ENCODE measurements around the gene GRM8. TPM values are rescaled to one million over a fixed set of nuclear protein-coding genes. Genes with fewer than 3 reads are reported as not detected.

The GRM8 gene
- total and polyA plus RNA-seq, 2 donors from 2014 or later, result 3.2 TPM; not detected in 1

GRCh38 chr7:126453104-126453503 lies 799.6 kb downstream of the GRM8 start:
- Histone ChIP-seq H3K4me3 (ENCODE audit: low read length in 3 of 3) (no peak overlapping the region), H3K9ac (ENCODE audit: low read length in 3 of 3) (no peak overlapping the region), H3K27ac (ENCODE audit: low read depth in 2 of 2, low read length in 2 of 2) (no peak overlapping the region), H3K9me3 (ENCODE audit: control insufficient read depth in 2 of 3, insufficient read depth in 1 of 3, low read length in 3 of 3) (no peaks in the 10 kb centered on the region), H3K36me3 (ENCODE audit: control insufficient read depth in 2 of 3, insufficient read depth in 3 of 3, low read length in 3 of 3) (no peaks in the 10 kb centered on the region), H3K4me1 (ENCODE audit: control insufficient read depth in 2 of 3, insufficient read depth in 2 of 3, low read depth in 1 of 3, low read length in 3 of 3) (no peaks in the 10 kb centered on the region), H3K27me3 (ENCODE audit: control insufficient read depth, insufficient read depth, low read length) (no peaks in the 10 kb centered on the region)
- FAIRE-seq, result no peak
- TF ChIP-seq CTCF (IDR thresholded peaks at IDR 0.05; ENCODE audit: borderline replicate concordance, extremely low read depth, insufficient read depth), result no peak
- DNase-seq, result peak in 1 of 5 donors; percentile 10
- intact Hi-C loops (cut with DNase I), result no loop called here

DNA sequence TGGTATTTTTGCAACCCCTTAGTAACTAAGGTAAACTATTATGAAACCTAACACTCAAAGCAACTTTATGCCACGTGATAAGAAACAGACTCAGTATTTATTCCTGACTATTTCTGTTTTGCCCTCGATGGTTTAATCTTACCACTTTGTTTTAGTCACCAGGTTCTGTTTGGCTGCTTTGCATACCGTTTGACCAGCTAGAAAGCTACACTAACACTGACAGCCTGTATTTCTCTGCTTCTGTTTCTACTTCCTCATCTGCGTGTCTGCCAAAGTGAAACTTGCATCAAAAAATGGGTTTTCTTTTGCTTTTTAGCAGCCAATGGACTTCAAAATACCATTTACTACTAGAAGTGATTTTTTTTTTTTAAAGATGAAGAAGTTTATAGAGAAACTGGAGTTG lies 802.5 kb downstream of the GRM8 start:
- H3K4me1 ChIP-seq (ENCODE audit: control insufficient read depth in 2 of 3, insufficient read depth in 2 of 3, low read depth in 1 of 3, low read length in 3 of 3), result no peaks in the 10 kb centered on the region
- no peak overlapping the region for H3K27ac ChIP-seq (ENCODE audit: low read depth in 2 of 2, low read length in 2 of 2)
- no peak overlapping the region for H3K9ac ChIP-seq (ENCODE audit: low read length in 3 of 3)
- no peaks in the 10 kb centered on the region for H3K27me3 ChIP-seq (ENCODE audit: control insufficient read depth, insufficient read depth, low read length)
- no peaks in the 10 kb centered on the region for H3K36me3 ChIP-seq (ENCODE audit: control insufficient read depth in 2 of 3, insufficient read depth in 3 of 3, low read length in 3 of 3)
- no peak for DNase-seq
- no peak overlapping the region for H3K4me3 ChIP-seq (ENCODE audit: low read length in 3 of 3)
- FAIRE-seq, result no peak
- H3K9me3 ChIP-seq (ENCODE audit: control insufficient read depth in 2 of 3, insufficient read depth in 1 of 3, low read length in 3 of 3), result no peaks in the 10 kb centered on the region
- intact Hi-C loops (cut with DNase I), result no loop called here
- no peak for TF ChIP-seq CTCF (IDR thresholded peaks at IDR 0.05; ENCODE audit: borderline replicate concordance, extremely low read depth, insufficient read depth)

DNA sequence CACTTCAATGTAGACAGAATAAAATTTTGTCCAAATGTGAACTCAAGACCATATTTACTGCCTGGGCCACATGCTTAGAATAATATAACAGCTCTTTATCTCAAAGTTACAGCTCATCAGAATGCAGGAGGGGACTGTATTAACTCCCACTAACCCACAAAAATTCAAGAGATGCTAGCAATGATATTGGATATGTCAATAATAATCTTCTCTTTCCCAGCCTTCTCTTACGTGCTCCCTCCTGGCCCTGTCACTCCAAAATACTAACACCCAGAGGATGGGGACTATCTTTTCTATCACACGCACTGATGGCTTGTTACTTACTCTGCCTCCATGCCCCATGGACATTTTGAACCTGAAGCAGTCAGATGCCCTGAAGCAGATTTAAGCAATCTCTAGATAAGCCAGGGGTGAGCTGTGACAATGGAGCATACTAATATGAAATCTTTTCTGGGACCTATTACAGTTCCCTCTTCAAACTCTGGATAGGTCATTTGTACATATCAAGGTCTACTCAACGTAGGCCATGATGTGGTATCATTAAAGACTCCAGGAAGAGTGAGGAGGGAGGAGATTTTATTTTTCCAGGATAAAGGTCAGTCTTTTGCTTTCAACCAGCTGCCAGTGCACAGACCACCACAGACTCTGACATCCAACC lies 803.0 kb downstream of the GRM8 start:
- H3K4me1 ChIP-seq (ENCODE audit: control insufficient read depth in 2 of 3, insufficient read depth in 2 of 3, low read depth in 1 of 3, low read length in 3 of 3), result no peaks in the 10 kb centered on the region
- no peak for TF ChIP-seq CTCF (IDR thresholded peaks at IDR 0.05; ENCODE audit: borderline replicate concordance, extremely low read depth, insufficient read depth)
- H3K36me3 ChIP-seq (ENCODE audit: control insufficient read depth in 2 of 3, insufficient read depth in 3 of 3, low read length in 3 of 3), result no peaks in the 10 kb centered on the region
- no peak overlapping the region for H3K27ac ChIP-seq (ENCODE audit: low read depth in 2 of 2, low read length in 2 of 2)
- intact Hi-C loops (cut with DNase I), result no loop called here
- no peak for DNase-seq
- H3K27me3 ChIP-seq (ENCODE audit: control insufficient read depth, insufficient read depth, low read length), result no peaks in the 10 kb centered on the region
- H3K4me3 ChIP-seq (ENCODE audit: low read length in 3 of 3), result no peak overlapping the region
- no peaks in the 10 kb centered on the region for H3K9me3 ChIP-seq (ENCODE audit: control insufficient read depth in 2 of 3, insufficient read depth in 1 of 3, low read length in 3 of 3)
- no peak for FAIRE-seq
- no peak overlapping the region for H3K9ac ChIP-seq (ENCODE audit: low read length in 3 of 3)

DNA sequence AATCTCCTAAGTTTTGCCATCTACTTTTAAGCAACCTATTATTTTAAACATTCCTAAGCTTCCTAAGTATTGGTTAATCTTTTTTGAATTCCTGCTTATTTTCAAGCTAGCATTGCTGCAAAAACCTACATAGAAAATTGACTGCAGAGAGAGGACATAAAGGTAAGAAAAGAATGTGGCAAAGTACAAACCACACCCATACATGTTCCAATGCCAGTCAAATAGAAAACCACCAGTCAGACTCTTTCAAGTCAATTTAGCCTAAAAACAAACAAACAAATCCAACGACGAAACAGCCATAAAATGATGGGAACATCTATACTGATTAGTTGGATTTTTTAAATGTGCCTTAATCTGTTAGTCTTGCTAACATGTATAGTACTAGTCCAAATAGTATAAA lies 804.8 kb downstream of the GRM8 start:
- intact Hi-C loops (cut with DNase I), result no loop called here
- H3K9ac ChIP-seq (ENCODE audit: low read length in 3 of 3), result no peak overlapping the region
- TF ChIP-seq CTCF (IDR thresholded peaks at IDR 0.05; ENCODE audit: borderline replicate concordance, extremely low read depth, insufficient read depth), result no peak
- H3K4me3 ChIP-seq (ENCODE audit: low read length in 3 of 3), result no peak overlapping the region
- no peaks in the 10 kb centered on the region for H3K36me3 ChIP-seq (ENCODE audit: control insufficient read depth in 2 of 3, insufficient read depth in 3 of 3, low read length in 3 of 3)
- H3K4me1 ChIP-seq (ENCODE audit: control insufficient read depth in 2 of 3, insufficient read depth in 2 of 3, low read depth in 1 of 3, low read length in 3 of 3), result no peaks in the 10 kb centered on the region
- FAIRE-seq (no peak), DNase-seq (no peak)
- no peak overlapping the region for H3K27ac ChIP-seq (ENCODE audit: low read depth in 2 of 2, low read length in 2 of 2)
- H3K9me3 ChIP-seq (ENCODE audit: control insufficient read depth in 2 of 3, insufficient read depth in 1 of 3, low read length in 3 of 3), result no peaks in the 10 kb centered on the region
- H3K27me3 ChIP-seq (ENCODE audit: control insufficient read depth, insufficient read depth, low read length), result no peaks in the 10 kb centered on the region

Data from kidney (tissue), 14 donors.